Mesodermal cell (in vitro differentiated cells): ENCODE results near the gene RUFY4.

Experiments
- H3K27ac ChIP-seq: 2 replicates; pipeline ENCODE4 v1.7.0; 2013; ENCODE audit warnings: mild to moderate bottlenecking, low read depth, low read length, moderate library complexity; ENCODE audit not compliant: severe bottlenecking
- H3K36me3 ChIP-seq: 2 replicates; pipeline ENCODE4 v1.7.1; 2013; ENCODE audit warnings: mild to moderate bottlenecking, low read length, moderate library complexity; ENCODE audit not compliant: control insufficient read depth, insufficient read depth
- H3K4me1 ChIP-seq: one replicate; pipeline ENCODE4 v1.7.1; 2013; ENCODE audit warnings: mild to moderate bottlenecking, low read length; ENCODE audit not compliant: insufficient read depth, control insufficient read depth, poor library complexity, severe bottlenecking
- H3K4me3 ChIP-seq: 2 replicates; pipeline ENCODE4 v1.7.0; 2013; ENCODE audit warnings: low read length, control low read depth, mild to moderate bottlenecking; ENCODE audit not compliant: insufficient read depth, poor library complexity, severe bottlenecking; ENCODE audit errors: extremely low read depth
- H3K9me3 ChIP-seq: 2 replicates; pipeline ENCODE4 v1.7.1; 2013; ENCODE audit warnings: mild to moderate bottlenecking, low read length, moderate library complexity; ENCODE audit not compliant: control insufficient read depth
- WGBS, 2 experiments: methylation state at CpG; one replicate each; pipeline ENCODE4 v1.1.5; 2013; ENCODE audit warnings: missing lambda C conversion rate in 2 of 2; ENCODE audit not compliant: insufficient coverage in 2 of 2; 5-methylcytosine and 5-hydroxymethylcytosine counted together

Gene RUFY4

DNA sequence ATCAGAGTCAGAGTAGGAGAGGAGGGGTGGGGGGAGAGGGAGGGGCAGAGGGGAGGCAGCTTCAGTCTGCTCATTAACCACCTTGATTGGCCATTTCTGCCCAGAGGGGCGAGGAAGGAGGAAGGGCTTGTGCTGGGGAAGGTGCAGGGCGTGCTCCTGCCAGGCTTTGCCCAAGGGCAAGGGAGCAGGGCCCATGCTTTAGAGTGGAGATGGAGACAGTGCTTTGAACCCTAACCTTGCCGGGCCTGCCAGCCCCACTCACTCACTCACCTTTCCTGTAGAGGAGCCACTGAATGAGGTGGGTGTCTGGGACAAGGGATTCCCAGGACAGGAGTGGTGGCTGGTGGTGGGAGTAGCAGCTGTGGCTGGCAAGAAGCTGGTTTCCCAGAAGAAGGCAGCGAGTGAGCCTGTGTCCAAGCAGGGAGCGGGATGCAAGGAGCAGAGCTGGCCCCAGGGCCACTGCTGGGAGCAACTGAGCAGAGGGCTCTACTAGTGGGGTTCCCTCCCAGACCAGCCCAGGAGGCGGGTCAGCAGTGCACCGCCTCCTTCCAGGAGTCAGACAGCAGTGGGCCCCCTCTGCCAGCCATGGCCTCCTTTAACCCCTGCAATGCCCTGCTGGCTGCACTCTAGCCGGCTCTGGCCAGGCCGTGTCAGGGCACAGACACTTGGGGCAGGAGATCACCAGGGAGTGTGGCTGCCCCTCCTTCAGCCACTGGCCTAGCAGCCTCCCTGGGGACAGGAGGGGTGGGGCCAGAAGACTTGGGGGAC, 3.6 kb upstream of the RUFY4 start:
- Histone ChIP-seq H3K9me3 (no peaks in the 10 kb centered on the region), H3K4me1 (no peaks in the 10 kb centered on the region), H3K36me3 (no peaks in the 10 kb centered on the region), H3K4me3 (no peak overlapping the region), H3K27ac (no peak overlapping the region)
- 57 to 59% methylated on average over 5 to 8 of the region's 9 CpGs for WGBS, 2 experiments

DNA sequence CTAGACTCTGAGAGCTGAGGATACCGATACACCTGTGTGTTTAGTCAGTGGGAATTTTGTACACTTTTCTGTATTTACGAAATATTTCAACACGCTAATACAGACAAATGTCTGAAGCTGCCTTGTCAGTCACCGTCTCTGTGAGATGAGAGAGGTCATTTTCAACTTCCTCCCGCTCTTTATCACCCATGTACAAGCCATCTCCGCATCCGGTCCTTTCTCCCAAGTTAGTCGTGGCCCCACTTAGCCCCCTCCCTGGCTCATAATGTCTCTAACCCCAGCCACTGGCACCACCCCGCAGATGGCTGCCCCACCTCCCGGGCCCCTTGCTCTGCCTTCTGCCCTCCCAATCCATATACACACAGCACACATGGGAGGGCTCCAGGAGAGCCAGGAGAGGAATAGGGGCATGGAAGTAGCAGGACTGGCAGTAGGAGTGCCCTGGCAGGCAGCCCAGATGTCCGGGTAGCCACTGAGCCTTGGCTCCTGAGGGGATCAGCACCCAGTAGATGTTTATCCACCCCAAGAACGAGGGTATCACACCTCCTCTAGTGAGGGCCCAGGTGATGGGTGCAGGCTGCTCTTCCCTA, 2.0 kb upstream of the RUFY4 start:
- Histone ChIP-seq H3K36me3 (no peaks in the 10 kb centered on the region), H3K4me3 (no peak overlapping the region), H3K4me1 (no peaks in the 10 kb centered on the region), H3K9me3 (no peaks in the 10 kb centered on the region), H3K27ac (no peak overlapping the region)
- WGBS, 2 experiments: 77 to 82% methylated on average over 6 to 8 of the region's 12 CpGs

DNA sequence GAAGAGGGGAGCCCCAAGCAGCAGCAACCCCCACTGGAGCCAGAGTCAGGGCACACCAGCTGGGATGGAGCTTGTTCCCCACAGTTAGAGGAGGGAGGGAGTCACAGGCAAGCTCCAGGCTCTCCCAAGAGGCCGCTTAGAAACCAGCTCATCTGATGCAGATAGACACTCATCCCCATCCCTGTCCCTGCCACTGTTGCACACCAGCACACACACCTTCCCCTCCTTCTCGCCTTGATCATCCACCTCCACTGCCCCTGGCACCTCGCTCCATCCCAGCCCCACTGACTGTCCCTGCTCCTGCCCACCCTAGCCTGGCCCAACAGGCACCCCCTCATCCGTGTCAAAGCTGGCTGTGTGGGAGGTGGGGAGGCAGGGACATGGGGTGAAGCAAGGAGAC, 1.5 kb upstream of the RUFY4 start:
- H3K9me3 ChIP-seq: no peaks in the 10 kb centered on the region
- no peak overlapping the region for H3K4me3 ChIP-seq
- H3K36me3 ChIP-seq: no peaks in the 10 kb centered on the region
- WGBS, 2 experiments: 72 to 87% methylated on average over 2 to 3 of the region's 4 CpGs
- H3K4me1 ChIP-seq: no peaks in the 10 kb centered on the region
- no peak overlapping the region for H3K27ac ChIP-seq

DNA sequence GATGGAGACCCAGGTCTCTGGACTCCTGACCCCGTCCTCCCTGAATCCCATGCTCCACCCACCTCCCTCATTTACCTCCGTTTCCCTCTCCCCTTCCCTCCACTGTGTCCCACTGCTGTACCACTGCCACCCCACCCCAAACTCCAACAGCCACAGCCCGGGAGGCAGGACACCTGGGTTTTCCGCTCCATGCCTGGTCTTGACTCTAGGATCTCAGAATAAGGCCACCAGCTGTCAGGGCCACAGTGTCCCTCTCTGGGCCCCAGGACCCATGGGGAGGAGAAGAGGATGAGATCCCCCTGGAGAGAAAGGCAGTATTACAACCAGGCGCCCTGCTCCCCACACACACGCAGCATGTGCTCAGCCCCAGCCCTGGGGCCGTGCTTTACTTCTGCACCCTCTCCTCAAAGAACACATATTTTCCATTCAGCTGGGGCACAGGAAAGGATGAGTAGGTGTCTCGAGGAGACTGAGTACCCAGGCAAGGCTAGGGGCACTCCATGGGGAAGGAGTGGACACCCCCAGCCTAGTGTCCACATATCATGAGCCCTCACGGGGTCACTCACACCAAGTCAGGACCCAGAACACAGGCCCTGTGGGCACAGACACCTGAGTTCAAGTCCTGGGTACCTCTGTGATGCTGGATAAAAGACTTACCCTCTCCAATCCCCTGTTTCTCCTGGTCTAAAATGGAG, 700 bp downstream of the RUFY4 start:
- 64 to 74% methylated on average over 3 to 4 of the region's 9 CpGs for WGBS, 2 experiments
- Histone ChIP-seq H3K4me1 (peaks cover 7% of the 10 kb centered on the region), H3K36me3 (no peaks in the 10 kb centered on the region), H3K9me3 (no peaks in the 10 kb centered on the region), H3K27ac (no peak overlapping the region), H3K4me3 (no peak overlapping the region)

DNA sequence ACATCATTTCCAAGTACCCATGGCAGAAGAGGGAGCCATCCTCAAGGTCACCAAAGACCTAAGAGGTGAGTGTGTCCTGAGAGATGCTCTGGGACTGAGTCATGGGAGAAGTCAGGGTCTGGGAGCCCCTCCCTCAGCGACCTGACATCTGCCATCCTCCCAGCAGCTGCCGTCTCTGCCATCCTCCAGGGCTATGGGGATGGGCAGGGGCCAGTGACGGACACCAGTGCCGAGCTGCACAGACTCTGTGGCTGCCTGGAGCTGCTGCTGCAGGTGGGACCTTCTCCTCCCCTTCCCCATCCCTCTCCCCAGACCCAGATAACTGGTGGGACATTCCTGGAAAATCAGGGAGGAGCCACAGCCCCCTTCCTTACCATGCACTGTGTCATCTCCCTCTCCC, 1.5 kb downstream of the RUFY4 start:
- Histone ChIP-seq H3K4me3 (no peak overlapping the region), H3K36me3 (no peaks in the 10 kb centered on the region), H3K27ac (no peak overlapping the region), H3K9me3 (no peaks in the 10 kb centered on the region), H3K4me1 (peaks cover 7% of the 10 kb centered on the region)
- 94% methylated on average over 2 of the region's 4 CpGs; no CpG with 5 or more reads in 1 of the 2 experiments for WGBS, 2 experiments

DNA sequence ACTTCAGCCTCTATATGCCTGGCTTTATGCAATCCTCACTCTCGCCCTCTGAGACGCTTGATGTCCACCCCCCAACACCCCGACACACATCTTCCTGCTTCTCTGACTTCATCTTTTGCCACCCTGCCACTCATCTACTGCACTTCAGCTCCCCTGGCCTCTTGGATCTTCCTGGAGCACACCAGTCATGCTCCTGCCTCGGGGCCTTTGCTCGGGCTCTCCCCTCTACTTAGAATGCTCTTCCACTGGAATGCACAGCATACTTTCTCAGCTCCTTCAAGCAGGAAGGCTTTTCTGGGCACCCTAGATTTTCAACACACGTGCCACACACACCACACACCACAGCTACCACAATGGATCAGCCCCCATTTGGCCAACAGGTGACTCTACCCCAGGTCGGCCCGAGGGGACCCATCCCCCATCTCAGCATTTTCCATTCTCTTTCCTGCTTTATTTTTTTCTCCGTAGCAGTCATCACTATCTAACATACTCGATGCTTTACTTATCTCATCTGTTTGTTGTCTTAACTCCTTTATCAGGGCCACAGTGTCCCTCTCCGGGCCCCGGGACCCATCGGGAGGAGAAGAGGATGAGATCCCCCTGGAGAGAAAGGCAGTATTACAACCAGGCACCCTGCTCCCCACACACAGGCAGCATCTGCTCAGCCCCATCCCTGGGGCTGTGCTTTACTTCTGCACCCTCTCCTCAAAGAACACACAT, 2.3 kb downstream of the RUFY4 start:
- Histone ChIP-seq H3K9me3 (no peaks in the 10 kb centered on the region), H3K4me1 (peaks cover 7% of the 10 kb centered on the region), H3K36me3 (no peaks in the 10 kb centered on the region), H3K4me3 (no peak overlapping the region), H3K27ac (no peak overlapping the region)
- 85 to 93% methylated on average over 8 to 12 of the region's 13 CpGs for WGBS, 2 experiments

DNA sequence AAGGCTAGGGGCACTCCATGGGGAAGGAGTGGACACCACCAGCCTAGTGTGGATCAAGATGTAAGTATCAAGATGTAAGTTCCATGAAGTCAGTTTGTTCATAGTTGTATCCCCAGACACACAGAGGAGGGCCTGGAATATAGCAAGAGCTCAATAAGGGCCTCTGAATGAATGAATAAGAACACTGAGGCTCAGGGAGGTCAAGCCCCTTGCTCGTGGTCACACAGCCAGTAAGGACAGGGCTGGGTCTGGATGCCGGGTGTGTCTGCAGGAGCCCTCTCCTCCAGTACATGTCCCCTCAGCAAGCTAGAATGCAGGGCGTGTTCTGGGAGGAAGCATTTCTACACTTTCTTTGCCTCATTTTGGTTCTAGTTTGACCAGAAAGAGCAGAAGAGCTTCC, 2.9 kb downstream of the RUFY4 start:
- Histone ChIP-seq H3K27ac (no peak overlapping the region), H3K36me3 (no peaks in the 10 kb centered on the region), H3K4me1 (peaks cover 7% of the 10 kb centered on the region), H3K9me3 (no peaks in the 10 kb centered on the region), H3K4me3 (no peak overlapping the region)
- WGBS, 2 experiments: 94 to 95% methylated on average over 2 to 3 of the region's 3 CpGs

DNA sequence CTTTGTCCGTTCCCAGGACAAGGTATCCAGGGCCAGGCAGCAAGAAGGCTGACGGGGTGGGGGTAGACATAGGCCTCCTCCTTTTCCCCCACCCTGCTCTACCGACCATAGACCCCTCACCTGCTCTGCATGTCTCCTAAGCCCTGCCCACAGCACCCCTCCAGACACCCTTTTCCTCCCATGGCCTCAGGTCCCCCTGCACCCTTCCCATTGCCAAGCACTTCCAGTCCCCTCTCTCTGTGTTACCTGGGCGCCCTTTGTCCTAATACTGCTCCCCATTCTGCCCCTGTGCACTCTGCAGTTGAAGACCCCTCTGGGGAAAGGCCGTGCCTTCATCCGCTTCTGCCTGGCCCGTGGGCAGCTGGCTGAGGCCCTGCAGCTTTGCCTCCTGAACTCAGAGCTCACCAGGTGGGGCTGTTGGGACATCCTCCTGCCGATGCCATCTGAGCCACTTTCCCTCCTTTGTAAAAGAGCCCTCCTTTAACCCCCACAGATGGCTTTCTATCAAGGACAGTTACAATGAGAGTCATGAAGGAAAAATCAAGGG, 3.5 kb downstream of the RUFY4 start:
- H3K4me3 ChIP-seq: no peak overlapping the region
- no peak overlapping the region for H3K27ac ChIP-seq
- 89 to 90% methylated on average over 7 of the region's 8 CpGs for WGBS, 2 experiments

DNA sequence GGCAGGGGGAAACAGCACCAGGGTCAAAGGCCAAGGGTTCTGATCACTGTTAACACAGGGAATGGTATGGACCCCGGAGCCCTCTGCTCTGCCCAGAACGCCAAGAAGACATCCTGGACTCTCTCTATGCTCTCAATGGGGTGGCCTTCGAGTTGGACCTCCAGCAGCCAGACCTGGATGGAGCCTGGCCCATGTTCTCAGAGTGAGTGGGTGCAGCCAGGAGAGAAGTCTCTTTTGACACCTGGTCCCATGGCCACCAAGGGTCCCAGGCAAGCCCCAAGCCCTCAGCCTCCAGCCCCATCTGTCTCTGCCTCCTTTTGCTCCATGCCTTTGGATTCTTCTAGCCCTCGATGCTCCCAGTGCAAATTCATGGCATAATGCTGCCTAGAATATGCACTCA, 4.1 kb downstream of the RUFY4 start:
- WGBS, 2 experiments: 80 to 93% methylated on average over 3 to 4 of the region's 4 CpGs

More for the DNA sequence above, 3.5 kb downstream of the RUFY4 start:
- Histone ChIP-seq H3K4me1 (peaks cover 7% of the 10 kb centered on the region), H3K36me3 (no peaks in the 10 kb centered on the region), H3K9me3 (no peaks in the 10 kb centered on the region)

DNA sequence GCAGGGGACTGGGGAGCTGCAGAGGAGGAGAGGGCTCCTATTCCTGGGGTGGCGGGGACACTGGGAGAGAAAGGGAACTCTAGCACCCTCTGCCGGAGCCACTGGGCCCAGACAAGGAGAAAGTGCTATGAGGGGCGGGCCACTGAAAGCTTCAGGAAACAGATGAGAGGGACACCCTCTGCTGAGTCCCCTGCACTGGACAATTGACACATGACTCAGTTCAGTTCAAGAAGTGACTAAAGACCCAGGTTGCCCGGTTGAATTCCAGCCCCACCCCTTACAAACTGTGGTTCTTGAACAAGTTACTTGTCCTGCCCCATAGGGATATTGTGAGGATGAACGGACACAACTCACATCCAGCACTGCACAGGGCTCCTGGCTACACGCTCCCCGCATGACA, 5.0 kb downstream of the RUFY4 start:
- no peak overlapping the region for H3K4me3 ChIP-seq
- H3K36me3 ChIP-seq: no peaks in the 10 kb centered on the region
- no peaks in the 10 kb centered on the region for H3K9me3 ChIP-seq
- WGBS, 2 experiments: 44 to 55% methylated on average over 6 to 7 of the region's 7 CpGs
- H3K27ac ChIP-seq: no peak overlapping the region
- H3K4me1 ChIP-seq: peaks cover 7% of the 10 kb centered on the region

More for the DNA sequence above, 4.1 kb downstream of the RUFY4 start:
- Histone ChIP-seq H3K27ac (no peak overlapping the region), H3K4me3 (no peak overlapping the region), H3K36me3 (no peaks in the 10 kb centered on the region), H3K9me3 (no peaks in the 10 kb centered on the region), H3K4me1 (peaks cover 7% of the 10 kb centered on the region)
